Osteoblast (primary cell): ENCODE results near the gene GALNT6. TPM values are rescaled to one million over a fixed set of nuclear protein-coding genes. Genes with fewer than 3 reads are reported as not detected.

Source experiments
- DNase-seq: peaks from one replicate; pipeline ENCODE4 v3.0.0; 2011; ENCODE audit warnings: low spot score, mixed read lengths; ENCODE audit not compliant: insufficient read length; ENCODE audit errors: missing footprints
- H2AFZ ChIP-seq: 2 replicates; pipeline ENCODE4 v1.6.0; 2011; ENCODE audit warnings: mild to moderate bottlenecking, low read length
- H3K27ac ChIP-seq: 2 replicates; pipeline ENCODE4 v1.5.1; 2011; ENCODE audit warnings: mild to moderate bottlenecking, low read depth, low read length, moderate library complexity
- H3K27me3 ChIP-seq: 2 replicates; pipeline ENCODE4 v1.6.0; 2012; ENCODE audit warnings: mild to moderate bottlenecking, control low read depth, inconsistent platforms, low read length, moderate library complexity; ENCODE audit not compliant: insufficient read depth
- H3K36me3 ChIP-seq: 2 replicates; pipeline ENCODE4 v1.5.1; 2011; ENCODE audit warnings: mild to moderate bottlenecking, low read length, control low read depth, moderate library complexity; ENCODE audit not compliant: insufficient read depth
- H3K4me1 ChIP-seq: 2 replicates; pipeline ENCODE4 v1.5.1; 2011; ENCODE audit warnings: mild to moderate bottlenecking, low read length, control low read depth, moderate library complexity; ENCODE audit not compliant: insufficient read depth
- H3K4me2 ChIP-seq: 2 replicates; pipeline ENCODE4 v1.6.0; 2011; ENCODE audit warnings: mild to moderate bottlenecking, low read length; ENCODE audit not compliant: insufficient read depth
- H3K4me3 ChIP-seq: fragments of 200-600 bp; sonication (generic); 3 replicates; pipeline ENCODE4 v1.5.1; 2012; ENCODE audit warnings: mild to moderate bottlenecking, low read length, inconsistent platforms; ENCODE audit not compliant: insufficient read depth
- H3K79me2 ChIP-seq: 2 replicates; pipeline ENCODE4 v1.6.0; 2012; ENCODE audit warnings: mild to moderate bottlenecking, low read length, control low read depth, inconsistent platforms; ENCODE audit not compliant: insufficient read depth
- H3K9me3 ChIP-seq: 2 replicates; pipeline ENCODE4 v1.5.1; 2011; ENCODE audit warnings: low read depth, low read length, control low read depth
- H4K20me1 ChIP-seq: 2 replicates; pipeline ENCODE4 v1.6.0; 2012; ENCODE audit warnings: mild to moderate bottlenecking, low read length, control low read depth; ENCODE audit not compliant: insufficient read depth
- total RNA-seq: library from RNA; depleted of rRNA; stranded (reverse); fragments of >200 nt; gene quantifications from 2 replicates; pipeline ENCODE4 v1.2.3, GENCODE V29; 2012
- TF ChIP-seq, protein P1 (sequence below): IDR thresholded peaks from 2 replicates; pipeline ENCODE4 v1.5.1; 2011; ENCODE audit warnings: mild to moderate bottlenecking, low read depth, low read length, moderate library complexity; ENCODE audit errors: extremely low read depth

GALNT6 gene
- total RNA-seq, 1 donor: 9.8 TPM

DNA sequence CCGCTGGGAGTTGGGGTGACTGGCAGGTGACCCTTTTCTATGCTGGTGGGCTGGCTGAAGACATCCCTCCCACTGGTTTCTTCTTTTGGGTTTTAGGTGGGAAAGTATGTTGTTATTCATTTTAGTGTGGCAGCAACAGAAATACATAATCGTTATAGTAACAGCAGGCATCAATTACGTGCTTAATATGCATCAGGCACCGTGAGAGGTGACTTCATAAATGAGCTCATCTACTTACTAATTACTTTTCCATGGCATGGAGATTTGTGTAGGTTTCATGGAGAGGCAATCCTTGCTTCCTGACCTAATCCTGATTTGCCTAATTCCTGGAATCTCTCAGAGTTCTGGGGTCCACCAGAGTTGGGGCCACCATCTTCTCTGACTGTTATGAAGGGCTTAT, 31.4 kb downstream of the GALNT6 start:
- Histone ChIP-seq H3K79me2 (no peaks in the 10 kb centered on the region), H3K4me1 (no peaks in the 10 kb centered on the region), H3K9me3 (no peaks in the 10 kb centered on the region), H2AFZ (no peak overlapping the region), H3K27ac (no peak overlapping the region), H3K4me2 (no peak overlapping the region), H3K27me3 (no peaks in the 10 kb centered on the region), H3K4me3 (no peak overlapping the region), H3K36me3 (no peaks in the 10 kb centered on the region), H4K20me1 (no peaks in the 10 kb centered on the region)
- DNase-seq: no peak
- TF ChIP-seq, protein P1, sequence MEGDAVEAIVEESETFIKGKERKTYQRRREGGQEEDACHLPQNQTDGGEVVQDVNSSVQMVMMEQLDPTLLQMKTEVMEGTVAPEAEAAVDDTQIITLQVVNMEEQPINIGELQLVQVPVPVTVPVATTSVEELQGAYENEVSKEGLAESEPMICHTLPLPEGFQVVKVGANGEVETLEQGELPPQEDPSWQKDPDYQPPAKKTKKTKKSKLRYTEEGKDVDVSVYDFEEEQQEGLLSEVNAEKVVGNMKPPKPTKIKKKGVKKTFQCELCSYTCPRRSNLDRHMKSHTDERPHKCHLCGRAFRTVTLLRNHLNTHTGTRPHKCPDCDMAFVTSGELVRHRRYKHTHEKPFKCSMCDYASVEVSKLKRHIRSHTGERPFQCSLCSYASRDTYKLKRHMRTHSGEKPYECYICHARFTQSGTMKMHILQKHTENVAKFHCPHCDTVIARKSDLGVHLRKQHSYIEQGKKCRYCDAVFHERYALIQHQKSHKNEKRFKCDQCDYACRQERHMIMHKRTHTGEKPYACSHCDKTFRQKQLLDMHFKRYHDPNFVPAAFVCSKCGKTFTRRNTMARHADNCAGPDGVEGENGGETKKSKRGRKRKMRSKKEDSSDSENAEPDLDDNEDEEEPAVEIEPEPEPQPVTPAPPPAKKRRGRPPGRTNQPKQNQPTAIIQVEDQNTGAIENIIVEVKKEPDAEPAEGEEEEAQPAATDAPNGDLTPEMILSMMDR: no peak

GRCh38 chr12:51358496-51358895, 32.7 kb downstream of the GALNT6 start:
- Histone ChIP-seq H3K4me2 (no peak overlapping the region), H2AFZ (no peak overlapping the region), H3K36me3 (no peaks in the 10 kb centered on the region), H3K27ac (no peak overlapping the region), H3K27me3 (no peaks in the 10 kb centered on the region), H3K4me1 (no peaks in the 10 kb centered on the region), H4K20me1 (no peaks in the 10 kb centered on the region), H3K79me2 (no peaks in the 10 kb centered on the region), H3K9me3 (no peaks in the 10 kb centered on the region), H3K4me3 (no peak overlapping the region)
- TF ChIP-seq, protein P1: no peak
- no peak for DNase-seq

DNA sequence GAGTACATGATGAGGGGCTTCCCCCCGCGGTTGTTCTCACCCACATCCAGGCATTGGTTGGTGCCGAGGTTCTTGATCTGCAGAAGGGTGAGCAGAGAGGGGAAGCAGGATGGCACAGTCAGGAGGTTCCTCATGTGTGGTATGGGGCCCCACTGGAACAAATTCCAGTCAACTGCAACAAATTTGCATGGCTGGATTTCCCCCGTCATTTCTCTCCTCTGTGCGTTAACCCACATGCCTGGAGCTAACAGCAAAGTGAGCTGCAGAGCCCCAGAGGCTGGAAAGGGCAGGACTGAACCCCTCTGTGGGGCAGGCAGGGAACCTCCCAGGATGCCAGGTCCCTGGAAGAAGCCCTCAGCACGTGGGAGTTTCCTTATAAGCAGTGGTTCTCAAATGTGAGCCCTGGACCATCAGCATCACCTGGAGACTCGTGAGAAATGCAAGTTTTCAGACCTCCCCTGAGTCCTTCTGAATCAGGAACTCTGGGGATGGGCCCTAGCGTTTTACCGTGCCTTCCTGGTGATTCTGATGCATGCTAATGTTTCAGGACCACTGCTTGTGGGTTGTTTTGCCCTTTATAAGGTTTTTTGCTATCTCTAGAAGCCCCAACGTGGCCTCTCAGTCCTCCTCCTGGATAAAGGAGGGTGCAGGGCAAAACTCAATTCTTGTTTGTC, 33.7 kb downstream of the GALNT6 start:
- no peak for DNase-seq
- Histone ChIP-seq H2AFZ (no peak overlapping the region), H3K27ac (no peak overlapping the region), H3K36me3 (no peaks in the 10 kb centered on the region), H4K20me1 (no peaks in the 10 kb centered on the region), H3K4me2 (no peak overlapping the region), H3K27me3 (no peaks in the 10 kb centered on the region), H3K79me2 (no peaks in the 10 kb centered on the region), H3K9me3 (no peaks in the 10 kb centered on the region), H3K4me3 (no peak overlapping the region), H3K4me1 (no peaks in the 10 kb centered on the region)
- TF ChIP-seq, protein P1: no peak

DNA sequence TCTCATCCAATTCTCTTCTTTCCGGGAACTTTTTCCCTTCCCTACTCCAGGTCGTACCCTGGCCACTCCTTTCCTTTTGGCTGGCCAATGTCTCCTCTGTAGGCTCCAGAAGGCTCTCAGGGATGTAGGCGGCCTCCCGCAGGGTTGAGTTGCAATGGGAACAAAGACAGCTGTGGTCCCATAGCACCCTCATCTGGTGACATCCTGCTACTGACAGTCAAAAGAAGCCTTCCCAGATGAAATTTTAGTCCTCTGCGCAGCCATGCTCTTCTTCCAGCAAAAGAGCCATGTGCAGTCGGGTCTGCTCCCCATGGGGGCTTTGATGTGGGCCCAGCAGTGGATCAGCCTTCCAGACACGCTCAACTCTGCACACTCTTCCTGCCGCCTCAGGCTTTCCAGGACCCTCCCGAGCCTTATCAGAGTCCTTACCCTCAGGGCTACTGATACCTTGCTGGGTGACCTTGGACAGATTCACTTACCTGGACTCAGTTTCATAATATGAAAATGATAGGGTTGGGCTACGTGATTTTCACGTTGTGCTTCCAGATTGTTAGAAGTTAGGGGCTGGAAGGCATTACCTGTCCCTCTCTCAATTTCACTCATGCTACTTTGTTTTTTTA, 39.2 kb downstream of the GALNT6 start:
- DNase-seq: peak; percentile 80
- no peak overlapping the region for H3K4me3 ChIP-seq
- TF ChIP-seq, protein P1: peak; percentile 95
- no peaks in the 10 kb centered on the region for H3K27me3 ChIP-seq
- H3K4me2 ChIP-seq: no peak overlapping the region
- H3K79me2 ChIP-seq: no peaks in the 10 kb centered on the region
- no peaks in the 10 kb centered on the region for H3K36me3 ChIP-seq
- H3K9me3 ChIP-seq: no peaks in the 10 kb centered on the region
- H4K20me1 ChIP-seq: no peaks in the 10 kb centered on the region
- H3K4me1 ChIP-seq: peaks cover 9% of the 10 kb centered on the region
- no peak overlapping the region for H3K27ac ChIP-seq
- H2AFZ ChIP-seq: no peak overlapping the region
